NCI-H774 (cell line): ENCODE results near the gene ITGB2.

Experiments
- DNase-seq: peaks from one replicate; lab custom pipeline; 2025; lab: John Stamatoyannopoulos, UW

ITGB2 gene

DNA sequence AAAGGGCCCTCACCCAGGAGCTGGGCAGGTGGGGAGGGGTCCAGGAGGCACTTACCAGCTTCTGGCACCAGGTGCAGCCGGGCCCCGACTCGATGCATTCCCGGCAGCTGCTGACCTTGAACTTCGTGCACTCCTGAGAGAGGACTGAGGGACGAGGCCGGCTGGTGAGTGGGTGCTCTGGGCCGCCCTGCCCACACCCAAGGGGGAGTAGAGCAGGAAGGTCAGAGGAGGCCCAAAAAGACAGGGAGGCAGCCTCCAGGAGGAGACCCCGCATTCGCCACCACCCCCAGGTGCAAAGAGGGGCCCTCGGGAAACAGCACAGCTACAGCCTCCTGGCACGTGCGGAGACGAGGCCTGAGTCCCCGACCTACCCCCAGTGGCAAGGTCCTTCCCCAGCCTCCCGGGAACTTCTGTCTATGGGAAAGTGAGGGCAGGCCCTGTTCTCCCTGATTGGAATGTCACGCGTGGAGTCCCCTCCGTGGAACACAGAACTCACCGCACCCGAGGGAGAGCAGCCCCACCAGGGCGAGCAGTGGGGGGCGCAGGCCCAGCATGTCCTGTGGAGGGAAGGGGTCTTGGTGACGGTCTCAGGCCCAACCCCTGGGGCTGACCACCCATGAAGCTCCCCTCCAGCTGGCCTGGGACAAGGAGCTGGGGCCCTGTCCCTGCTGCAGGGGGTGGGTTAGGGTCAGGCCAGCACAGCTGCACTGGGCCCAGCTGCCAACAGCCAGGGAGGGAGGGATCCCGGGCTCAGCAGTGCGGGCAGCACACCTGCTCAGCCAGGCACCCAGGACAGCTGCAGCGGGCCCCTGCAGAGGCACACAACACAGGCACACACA is 10.3 kb downstream of the ITGB2 start:
- no peak for DNase-seq

DNA sequence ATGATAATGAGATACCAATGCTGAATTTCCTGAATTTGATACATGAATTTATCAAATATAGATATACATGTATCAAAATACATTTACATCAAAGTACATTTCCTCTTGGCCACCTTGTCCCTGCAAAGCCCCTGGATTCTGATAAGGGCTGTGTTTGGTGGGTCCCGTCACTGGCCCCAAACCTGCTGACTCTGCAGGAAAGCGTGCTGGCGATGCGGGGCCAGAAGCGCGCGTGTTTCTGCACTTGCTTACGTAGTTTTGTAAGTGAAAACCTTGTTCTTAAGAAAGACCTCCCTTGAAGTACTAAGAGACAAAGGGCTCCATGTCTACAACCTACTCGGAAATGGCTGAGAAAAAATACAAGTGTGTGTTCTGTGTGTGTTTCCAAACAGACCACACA is 11.0 kb downstream of the ITGB2 start:
- DNase-seq = no peak

DNA sequence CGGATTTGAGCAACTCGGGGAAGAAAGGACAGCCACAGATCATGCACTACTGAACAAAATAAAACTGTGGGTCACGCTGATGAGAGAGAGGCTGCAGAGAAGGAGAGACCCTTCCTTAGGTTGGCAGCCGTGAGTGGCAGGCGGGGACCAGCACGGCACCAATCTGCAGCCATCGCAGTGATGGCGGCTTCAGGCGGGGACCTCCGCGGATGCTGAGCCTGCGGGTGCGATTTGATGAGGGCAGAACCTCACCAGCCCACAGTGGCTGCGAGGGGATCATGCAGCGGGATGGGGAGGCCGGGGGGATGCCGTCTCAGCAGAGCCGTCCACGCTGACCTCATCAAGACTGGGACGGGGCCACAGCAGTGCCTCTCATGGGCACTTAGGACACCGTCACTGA is 11.8 kb downstream of the ITGB2 start:
- no peak for DNase-seq

DNA sequence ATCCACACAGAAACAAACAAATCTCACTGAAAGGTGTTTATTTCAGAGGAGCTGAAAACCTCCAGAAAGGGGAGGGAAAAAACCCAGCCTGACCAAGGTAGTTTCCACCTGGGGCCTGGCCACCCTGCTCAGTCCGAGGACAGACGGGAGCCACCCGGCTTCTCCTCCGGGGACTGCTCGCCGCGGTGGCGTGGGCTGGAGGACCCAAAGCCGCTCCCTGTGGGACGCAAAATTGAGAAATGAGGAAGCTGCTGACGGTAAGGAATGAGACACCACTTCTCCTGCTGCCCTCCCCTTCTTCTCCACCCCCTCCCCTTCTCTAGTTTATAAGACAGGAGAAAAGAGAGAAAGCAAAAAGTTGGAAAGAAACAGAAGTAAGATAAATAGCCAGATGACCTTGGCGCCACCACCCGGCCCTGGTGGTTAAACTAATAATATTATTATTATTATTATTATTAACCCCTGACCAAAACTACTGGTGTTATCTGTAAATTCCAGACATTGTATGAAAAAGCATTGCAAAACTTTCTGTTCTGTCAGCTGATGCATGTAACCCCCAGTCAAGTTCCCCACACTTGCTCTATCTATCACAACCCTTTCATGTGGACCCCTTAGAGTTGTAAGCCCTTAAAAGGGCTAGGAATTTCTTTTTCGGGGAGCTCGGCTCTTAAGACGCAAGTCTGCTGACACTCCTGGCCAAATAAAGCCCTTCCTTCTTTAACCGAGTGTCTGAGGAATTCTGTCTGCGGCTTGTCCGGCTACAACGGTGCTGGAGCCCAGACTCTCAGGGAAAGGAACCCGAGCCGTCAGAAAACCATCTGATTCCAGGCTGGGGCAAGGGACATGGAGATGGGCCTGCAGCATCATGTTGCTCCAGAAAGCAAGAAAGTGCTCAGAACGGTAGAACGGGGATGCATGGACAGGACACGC is 12.5 kb downstream of the ITGB2 start:
- DNase-seq = no peak

DNA sequence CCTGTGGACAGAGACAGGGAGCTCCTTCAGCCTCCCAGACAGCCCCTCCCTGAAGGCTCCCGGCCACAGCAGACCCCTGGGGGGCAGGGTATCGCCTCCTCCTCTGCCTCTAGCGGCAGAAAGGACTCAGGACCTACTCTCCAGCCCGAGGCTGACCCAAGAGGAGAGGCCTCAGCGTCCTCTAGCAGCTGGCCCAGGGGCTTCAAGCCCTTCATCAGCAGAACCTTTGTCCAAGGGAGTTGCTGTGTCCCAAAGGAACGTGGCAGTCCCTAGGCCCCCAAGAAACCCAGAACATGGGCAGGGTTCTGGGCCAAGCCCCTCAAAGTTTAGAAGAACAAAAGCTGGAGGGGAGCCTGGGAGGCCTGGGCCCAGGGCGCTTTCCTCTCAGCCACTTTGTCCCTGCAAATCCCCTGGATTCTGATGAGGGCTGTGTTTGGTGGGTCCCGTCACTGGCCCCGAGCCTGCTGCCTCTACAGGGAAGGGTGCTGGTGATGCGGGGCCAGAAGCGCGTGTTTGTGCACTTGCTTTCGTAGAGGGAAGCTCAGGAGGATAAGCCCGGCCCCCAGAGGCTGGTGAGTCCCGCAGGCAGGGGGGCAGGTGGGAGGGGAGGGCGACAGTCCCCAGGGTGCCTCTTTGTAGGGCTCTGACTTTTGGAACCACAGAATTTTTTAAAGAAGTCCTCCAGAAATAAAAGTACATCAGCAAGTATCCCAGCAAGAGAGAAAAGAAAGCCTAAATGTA is 13.3 kb downstream of the ITGB2 start:
- DNase-seq = no peak

DNA sequence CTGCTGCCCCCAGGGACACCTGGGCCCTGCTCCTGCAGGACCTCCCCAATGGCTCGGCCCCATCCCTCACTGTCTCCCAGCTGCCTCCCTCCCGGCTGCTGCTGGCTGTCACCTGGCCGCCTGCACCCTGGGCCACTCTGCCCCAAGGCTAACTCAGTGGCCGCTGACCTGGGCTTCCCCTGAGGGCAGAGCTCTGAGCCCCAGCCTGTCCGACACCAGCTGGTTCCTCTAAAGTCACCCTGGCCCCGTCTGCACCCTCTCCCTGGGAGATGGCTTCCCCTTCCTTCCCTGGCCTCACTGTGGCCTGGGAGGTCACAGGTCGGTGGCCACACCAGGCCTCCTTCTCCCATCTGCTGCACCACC is 15.0 kb downstream of the ITGB2 start:
- no peak for DNase-seq

DNA sequence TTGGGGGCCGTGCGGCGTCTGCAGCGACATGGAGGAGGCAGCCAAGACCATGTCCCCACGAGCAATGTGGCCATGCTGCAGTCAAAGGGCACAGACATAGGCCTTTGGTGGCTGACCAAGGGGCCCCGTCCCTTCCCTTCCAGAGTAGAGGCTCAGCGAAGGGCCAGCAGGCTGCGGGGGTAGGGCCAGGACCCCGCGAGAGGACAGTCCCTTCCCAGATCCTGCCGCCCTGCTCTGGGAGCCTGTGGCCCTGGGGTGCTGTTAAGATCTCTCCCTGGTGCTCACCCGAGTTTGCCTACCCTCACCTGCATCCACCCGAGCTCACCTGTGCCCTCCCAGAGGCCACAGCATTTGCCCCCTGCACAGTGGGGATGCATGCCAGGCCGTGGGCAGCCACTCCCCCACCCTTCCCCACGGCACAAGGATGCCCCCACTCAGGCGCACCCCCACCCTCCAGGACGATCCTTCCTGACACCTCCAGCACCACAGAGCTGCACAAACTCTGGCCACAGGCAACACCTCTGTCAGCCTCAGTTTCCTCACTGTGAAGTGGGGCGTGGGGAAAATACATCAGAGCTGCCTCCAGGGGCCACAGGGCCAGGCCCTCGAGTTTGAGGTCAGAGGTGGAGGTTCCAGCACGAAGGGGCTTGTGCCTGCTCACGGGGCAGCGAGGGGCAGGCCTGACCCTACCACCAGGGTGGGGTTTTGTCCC is 15.5 kb downstream of the ITGB2 start:
- DNase-seq = no peak

DNA sequence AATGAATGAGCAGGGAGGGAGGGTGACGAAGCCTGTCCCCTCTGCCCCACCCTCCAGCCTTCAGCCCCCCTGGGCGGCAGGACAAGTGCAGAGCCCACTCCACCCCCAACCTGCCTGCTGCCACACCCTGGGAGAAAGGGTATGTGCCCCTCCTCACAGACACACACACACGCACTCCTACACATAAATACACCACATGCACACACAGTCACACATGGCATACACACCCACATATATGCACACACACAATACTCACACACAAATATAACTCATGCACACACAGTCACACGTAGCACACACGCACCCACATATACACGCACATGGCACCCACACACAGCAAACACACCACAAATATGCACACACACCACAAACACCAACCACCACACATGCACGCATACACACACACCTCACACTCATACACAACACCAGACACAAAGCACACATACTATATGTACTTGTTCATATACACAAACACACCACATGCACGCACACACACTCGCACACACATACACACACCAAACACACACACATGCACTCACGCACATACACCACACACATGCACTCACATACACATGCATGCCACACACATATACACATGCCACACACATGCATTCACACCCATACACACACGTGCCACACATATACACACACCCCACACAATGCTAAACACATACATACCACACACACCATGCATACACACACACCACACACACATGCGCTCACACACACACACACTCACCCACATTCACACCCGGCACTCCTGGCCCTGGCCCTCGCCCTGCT is 16.4 kb downstream of the ITGB2 start:
- DNase-seq = no peak

DNA sequence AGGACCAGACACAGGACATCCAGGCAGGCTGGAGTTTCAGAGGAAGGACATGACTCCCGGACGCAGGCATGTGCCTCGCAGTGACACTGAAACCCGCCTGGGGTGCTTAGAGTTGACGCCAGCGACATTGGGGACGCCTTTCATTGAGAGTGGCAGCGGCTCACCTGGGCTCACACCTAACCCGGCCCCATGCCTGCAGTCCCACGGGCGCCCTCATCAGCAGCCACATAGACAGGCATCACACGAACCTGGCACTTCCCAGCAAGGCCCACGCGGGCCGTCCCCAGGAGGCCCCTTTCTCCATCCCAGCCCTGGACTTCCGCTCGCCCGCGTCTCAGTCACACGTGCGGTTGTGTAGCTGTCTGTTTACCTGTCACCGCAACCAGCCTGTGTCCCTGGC is 17.0 kb downstream of the ITGB2 start:
- no peak for DNase-seq

DNA sequence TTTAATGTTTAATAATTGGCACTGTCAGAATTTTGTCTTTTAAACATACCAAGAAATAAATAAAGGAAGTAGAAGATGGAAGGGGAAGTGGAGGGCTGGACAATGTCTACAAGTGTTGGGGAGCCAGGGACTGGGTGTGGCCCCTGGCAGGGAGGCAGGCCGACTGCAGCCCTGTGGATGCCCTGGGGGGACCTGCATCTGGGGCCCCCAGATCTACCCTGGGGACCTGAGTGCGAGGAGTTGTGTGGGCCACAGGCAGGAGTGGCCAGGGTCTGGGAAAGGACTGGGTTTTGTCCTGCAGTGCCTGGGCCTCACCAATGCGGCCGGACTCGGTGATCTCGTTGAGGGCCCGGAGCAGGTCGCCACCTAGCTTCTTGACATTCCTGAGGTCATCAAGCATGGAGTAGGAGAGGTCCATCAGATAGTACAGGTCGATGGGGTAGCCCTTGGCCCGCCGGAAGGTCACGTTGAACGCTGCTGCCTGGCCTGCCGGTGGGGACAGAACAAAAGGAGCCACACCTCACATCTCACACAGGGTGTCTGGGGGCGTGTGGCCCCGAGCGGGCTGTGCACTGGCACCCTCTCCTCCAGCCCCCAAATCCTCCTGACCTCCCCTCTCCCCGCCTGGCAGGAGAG is 17.5 kb downstream of the ITGB2 start:
- no peak for DNase-seq

DNA sequence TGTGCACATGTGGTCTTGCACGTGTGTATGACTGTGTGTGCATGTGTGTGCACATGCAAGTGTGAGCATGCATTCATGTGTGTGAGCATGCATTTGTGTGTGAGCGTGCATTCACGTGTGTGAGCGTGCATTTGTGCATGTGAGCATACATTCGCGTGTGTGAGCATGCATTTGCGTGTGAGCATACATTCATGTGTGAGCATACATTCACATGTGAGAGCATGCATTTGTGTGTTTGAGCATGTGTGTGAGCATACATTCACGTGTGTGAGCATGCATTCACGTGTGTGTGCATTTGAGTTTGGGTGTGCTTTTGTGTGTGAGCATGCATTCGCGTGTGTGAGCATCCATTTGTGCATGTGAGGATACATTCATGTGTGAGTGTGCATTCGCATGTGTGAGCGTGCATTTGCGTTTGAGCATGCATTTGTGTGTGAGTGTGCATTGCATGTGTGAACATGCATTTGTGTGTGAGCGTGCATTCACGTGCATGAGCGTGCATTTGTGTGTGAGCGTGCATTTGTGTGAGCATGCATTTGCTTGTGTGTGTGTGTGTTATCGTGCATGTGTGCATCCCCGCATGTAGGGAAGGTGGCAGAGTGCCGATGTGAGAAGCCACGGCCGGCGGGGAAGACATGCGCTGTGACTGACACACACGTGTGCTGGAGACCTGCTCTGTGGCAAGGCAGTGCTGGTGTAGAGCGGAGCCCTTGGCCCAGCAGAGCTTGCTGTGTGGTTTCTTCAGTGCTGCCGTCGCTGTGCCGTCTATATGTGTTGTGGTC is 18.2 kb downstream of the ITGB2 start:
- no peak for DNase-seq

DNA sequence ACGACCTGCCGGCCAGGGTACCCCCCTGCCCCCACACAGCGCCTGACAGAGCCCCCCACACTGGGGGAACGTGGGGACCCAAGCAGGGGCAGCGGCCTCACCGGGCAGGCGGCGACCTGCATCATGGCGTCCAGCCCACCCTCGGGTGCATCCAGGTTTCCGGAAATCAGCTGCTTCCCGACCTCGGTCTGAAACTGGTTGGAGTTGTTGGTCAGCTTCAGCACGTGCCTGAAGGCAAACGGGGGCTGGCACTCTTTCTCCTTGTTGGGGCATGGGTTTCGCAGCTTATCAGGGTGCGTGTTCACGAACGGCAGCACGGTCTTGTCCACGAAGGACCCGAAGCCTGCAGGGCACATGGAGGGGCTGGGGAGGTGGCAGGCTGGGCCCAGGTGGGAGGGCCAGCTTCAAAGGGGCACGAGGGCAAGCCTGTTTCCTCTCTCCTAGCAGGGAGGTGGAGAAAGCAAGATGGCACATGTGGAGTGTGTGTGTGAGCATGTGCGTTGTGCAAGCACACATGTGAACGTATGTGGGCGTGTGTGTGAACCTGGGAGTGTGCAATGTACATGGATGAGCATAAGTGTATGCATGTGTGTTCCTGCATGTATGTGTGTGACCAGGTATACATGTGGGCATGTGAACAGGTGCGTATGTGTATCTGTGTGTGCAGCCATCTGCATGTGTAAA is 19.2 kb downstream of the ITGB2 start:
- no peak for DNase-seq

DNA sequence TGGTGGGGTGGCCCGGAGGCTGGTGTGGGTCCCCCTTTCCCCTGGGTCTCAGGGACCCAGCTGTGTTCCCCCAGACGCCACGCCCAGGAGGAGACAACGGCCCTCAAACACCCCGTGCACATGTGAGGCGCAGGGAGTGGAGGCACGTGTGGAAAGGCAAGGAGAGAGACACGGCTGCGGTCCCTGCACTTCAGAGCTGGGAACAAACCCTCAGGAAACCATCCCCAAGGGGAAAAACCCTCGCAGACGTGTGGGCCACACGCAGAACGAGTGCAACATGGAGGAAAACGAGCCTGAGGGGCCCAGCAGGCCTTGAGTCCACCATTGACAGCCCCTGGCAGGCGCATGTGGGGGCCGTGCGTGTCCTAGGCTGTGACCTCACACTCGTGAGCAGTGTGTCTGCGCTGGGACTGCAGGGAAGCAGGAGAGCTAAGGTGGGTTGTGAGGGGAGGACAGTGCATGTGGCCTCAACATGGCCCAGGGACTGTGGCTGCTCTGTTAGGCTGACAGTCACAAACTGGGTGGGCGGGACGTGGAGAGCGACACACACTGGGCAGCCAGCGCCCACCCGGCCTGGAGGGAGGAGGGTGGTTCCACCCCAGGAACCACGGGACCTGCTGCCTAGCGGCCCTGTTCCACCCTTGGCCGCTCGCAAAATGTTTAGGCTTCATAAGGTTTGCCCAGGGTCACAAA is 20.0 kb downstream of the ITGB2 start:
- DNase-seq = no peak

DNA sequence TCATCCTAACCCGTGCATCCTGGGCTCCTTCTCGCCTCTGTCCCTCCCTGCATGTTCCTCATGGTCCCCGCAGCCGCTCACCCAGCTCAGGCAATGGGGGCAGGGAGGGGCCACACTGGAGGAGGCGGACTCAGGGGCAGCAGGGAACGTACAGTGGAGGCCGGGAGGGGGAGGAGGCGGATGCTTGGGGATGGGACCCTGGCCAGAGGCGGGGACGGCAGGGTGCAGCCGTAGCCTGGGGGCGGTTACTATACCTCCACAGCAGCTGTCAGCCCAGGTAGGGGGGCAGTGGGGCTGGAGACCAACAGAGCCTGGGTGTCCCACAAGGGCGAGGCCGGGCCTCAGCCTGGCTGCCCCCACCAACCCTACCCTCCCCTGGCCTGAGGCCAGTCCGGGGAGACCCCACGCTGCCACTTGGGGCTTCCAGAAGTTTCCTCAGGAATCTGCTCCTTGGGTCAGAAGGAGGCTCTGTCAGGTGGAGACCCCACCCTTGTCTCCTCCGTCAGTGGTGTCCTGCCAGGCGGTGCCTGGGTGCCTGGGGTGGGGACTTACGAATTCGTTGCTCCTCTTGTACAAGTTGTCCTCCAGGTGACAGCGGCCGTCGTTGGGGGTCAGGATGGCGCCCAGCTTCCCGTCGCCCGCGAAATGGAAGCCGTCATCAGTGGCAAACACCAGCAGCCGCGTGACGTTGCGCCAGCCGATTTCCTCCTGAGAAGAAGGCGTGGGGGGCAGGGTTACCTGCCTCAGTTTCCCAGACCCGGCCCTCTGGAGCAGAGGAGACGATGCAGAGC is 20.7 kb downstream of the ITGB2 start:
- no peak for DNase-seq

DNA sequence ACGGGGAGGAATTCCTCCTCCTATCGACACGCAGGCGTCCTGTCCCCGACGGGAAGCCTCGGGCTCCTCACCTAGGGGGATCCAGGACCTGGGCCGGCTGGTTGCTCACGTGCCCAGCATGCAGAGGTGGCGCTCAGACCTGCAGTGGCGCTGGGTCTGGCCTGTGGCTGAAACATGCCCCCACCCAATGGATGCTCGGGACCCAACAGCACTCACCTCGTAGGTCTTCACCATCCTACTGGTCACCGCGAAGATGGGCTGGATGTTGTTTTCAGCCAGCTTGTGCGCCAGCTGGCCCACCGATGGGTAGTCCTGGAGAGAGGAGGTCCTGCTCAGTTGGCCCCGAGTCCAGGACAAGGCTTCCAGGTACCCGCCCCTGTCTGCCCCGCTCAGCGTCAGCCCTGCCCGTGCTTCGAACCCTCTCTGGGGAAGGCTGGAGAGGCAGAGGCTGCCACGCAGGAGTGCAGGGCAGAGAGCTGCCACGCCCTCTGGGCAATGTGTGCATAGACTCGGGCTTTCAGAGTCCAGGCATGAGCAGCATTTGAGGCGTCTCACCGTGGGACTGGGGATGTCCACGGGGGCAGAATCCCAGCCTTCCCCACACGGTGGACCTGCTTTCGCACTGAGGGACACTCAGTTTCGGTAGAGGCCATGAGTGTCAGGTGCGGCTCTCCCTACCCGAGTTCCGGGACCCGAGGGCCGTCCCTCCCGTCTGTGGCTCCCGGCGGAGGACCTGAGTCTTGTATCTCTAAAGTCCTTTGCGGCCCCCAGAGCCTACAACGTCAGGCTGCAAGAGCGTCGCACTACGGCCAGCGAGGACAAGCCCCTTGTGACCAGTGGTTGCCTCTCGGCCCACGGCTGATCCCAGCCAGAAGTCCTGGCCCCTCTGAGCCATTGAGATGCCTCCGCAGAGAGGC is 21.6 kb downstream of the ITGB2 start:
- DNase-seq = no peak

DNA sequence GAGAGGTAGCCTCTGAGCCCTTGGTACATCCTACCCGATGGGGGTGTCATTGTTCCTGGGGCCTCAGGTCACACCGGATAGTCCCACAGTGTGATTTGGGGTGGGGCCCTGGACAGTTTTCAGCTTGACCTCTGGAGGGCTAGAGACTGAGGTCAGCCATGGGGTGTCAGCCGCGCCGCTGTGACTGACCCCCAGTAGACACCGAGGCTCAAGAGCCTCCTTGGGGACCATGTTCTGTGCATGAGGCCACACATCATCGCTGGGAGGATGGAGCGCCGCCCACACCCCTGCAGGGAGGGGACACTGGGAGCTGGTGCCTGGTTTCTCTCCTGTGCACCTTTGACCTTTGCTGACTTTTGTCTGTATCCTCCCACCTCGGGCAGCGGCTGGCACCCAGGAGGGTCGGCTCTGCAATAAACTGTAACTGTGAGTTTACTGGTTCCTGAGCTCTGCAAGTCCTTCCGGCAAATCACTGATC is 22.6 kb downstream of the ITGB2 start:
- no peak for DNase-seq
